Peyer's patch (tissue), 4 donors: ENCODE measurements around the gene HSD17B8. TPM values are rescaled to one million over a fixed set of nuclear protein-coding genes. Genes with fewer than 3 reads are reported as not detected.

Experiments
- DNase-seq, 3 donors: peaks; one replicate each; pipeline ENCODE4 v3.0.0-alpha.2; 2017 to 2019
- H3K27ac ChIP-seq, 4 donors: fragments of 200-600 bp; sonication (generic); one replicate each; pipeline ENCODE4 v1.5.1; 2016 to 2019
- H3K27me3 ChIP-seq, 2 donors: fragments of 200-600 bp; sonication (generic); one replicate each; pipeline ENCODE4 v1.5.1; 2019
- H3K36me3 ChIP-seq, 3 donors: fragments of 200-600 bp; sonication (generic); one replicate each; pipeline ENCODE4 v1.5.1; 2016 to 2019
- H3K4me1 ChIP-seq, 4 donors: fragments of 200-600 bp; sonication (generic); one replicate each; pipeline ENCODE4 v1.5.1; 2016 to 2019
- H3K4me3 ChIP-seq, 4 donors: fragments of 200-600 bp; sonication (generic); 1 replicate in 3 of 4; 2 replicates in 1 of 4; pipeline ENCODE4 v1.5.1; 2016 to 2019; ENCODE audit warnings: mild to moderate bottlenecking in 1 of 4
- H3K9me3 ChIP-seq, 4 donors: fragments of 200-600 bp; sonication (generic); one replicate each; pipeline ENCODE4 v1.5.1; 2016 to 2019; ENCODE audit warnings: mild to moderate bottlenecking in 1 of 4
- POLR2A ChIP-seq, 2 donors: fragments of 450-650 bp; IDR thresholded peaks; one replicate each; pipeline ENCODE4 v1.5.1; 2017; ENCODE audit warnings: antibody characterized with exemption in 2 of 2, mild to moderate bottlenecking in 2 of 2, moderate library complexity in 2 of 2
- total RNA-seq, 4 donors: library from RNA; depleted of rRNA; stranded (reverse); fragments of >200 nt; gene quantifications; one replicate each; pipeline ENCODE4 v1.1.0, GENCODE V29; 2016
- TF ChIP-seq, protein P1 (sequence below), 6 experiments: fragments of 450-650 bp in 4 of 6; fragments of 200-600 bp in 2 of 6; sonication (generic) in 1 of 6; IDR thresholded peaks; one replicate each; pipeline ENCODE4 v1.5.1; 2017 to 2019; ENCODE audit warnings: antibody characterized with exemption in 6 of 6, mild to moderate bottlenecking in 3 of 6, moderate library complexity in 1 of 6

HSD17B8 gene
- total RNA-seq, 4 donors from 2014 or later, result 26.4 to 58.0 (median 44.0) TPM

- TF ChIP-seq POLR2A (IDR thresholded peaks at IDR 0.05), result no peak
- TF ChIP-seq, protein P1, sequence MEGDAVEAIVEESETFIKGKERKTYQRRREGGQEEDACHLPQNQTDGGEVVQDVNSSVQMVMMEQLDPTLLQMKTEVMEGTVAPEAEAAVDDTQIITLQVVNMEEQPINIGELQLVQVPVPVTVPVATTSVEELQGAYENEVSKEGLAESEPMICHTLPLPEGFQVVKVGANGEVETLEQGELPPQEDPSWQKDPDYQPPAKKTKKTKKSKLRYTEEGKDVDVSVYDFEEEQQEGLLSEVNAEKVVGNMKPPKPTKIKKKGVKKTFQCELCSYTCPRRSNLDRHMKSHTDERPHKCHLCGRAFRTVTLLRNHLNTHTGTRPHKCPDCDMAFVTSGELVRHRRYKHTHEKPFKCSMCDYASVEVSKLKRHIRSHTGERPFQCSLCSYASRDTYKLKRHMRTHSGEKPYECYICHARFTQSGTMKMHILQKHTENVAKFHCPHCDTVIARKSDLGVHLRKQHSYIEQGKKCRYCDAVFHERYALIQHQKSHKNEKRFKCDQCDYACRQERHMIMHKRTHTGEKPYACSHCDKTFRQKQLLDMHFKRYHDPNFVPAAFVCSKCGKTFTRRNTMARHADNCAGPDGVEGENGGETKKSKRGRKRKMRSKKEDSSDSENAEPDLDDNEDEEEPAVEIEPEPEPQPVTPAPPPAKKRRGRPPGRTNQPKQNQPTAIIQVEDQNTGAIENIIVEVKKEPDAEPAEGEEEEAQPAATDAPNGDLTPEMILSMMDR (IDR thresholded peaks at IDR 0.05), result no peak
- peak overlapping the region in 3 of 4 donors; percentile 32 to 47 (median 41) for H3K4me3 ChIP-seq
- peak overlapping the region in 1 of 4 donors; percentile 5 for H3K27ac ChIP-seq
- no peaks in the 10 kb centered on the region for H3K9me3 ChIP-seq
- peak in 1 of 3 donors; percentile 49 for DNase-seq
- peaks cover 0 to 19% (median 0%) of the 10 kb centered on the region in 3 donors for H3K36me3 ChIP-seq
- peaks cover 0 to 21% (median 7%) of the 10 kb centered on the region in 4 donors for H3K4me1 ChIP-seq
- no peaks in the 10 kb centered on the region for H3K27me3 ChIP-seq
These were observed 8.9 kb downstream of the HSD17B8 start for GRCh38 chr6:33213166-33213988.

DNA sequence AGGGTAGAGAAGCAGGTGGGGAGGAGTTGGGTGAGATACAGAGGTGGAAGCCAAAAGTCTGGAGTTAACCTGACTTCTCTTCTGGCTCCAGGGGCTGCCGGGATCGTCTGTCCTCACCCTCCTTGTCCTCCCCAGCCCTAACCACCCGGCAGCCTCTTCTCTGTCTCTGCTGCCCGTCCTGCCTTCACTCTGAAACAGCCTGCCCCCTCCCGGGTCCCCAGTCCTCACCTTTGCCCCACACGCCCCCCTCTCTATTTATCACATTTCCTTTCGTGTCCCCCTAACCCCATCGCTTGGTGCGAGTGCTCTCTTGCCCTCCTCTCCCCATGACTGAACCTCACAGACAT lies 9.5 kb downstream of the HSD17B8 start:
- H3K9me3 ChIP-seq, result no peaks in the 10 kb centered on the region
- H3K4me3 ChIP-seq, result peak overlapping the region in 1 of 4 donors; percentile 41
- peaks cover 0 to 19% (median 7%) of the 10 kb centered on the region in 4 donors for H3K4me1 ChIP-seq
- H3K27ac ChIP-seq, result no peak overlapping the region
- DNase-seq, result no peak
- TF ChIP-seq, protein P1 (IDR thresholded peaks at IDR 0.05), result no peak
- TF ChIP-seq POLR2A (IDR thresholded peaks at IDR 0.05), result no peak
- peaks cover 0 to 19% (median 0%) of the 10 kb centered on the region in 3 donors for H3K36me3 ChIP-seq
- H3K27me3 ChIP-seq, result no peaks in the 10 kb centered on the region

GRCh38 chr6:33215271-33216116 lies 11.0 kb downstream of the HSD17B8 start:
- peaks cover 0 to 16% (median 7%) of the 10 kb centered on the region in 4 donors for H3K4me1 ChIP-seq
- peaks cover 0 to 11% (median 0%) of the 10 kb centered on the region in 3 donors for H3K36me3 ChIP-seq
- DNase-seq, result no peak
- H3K4me3 ChIP-seq, result no peak overlapping the region
- no peaks in the 10 kb centered on the region for H3K27me3 ChIP-seq
- no peaks in the 10 kb centered on the region for H3K9me3 ChIP-seq
- TF ChIP-seq POLR2A (IDR thresholded peaks at IDR 0.05), result no peak
- TF ChIP-seq, protein P1 (IDR thresholded peaks at IDR 0.05), result no peak
- no peak overlapping the region for H3K27ac ChIP-seq

DNA sequence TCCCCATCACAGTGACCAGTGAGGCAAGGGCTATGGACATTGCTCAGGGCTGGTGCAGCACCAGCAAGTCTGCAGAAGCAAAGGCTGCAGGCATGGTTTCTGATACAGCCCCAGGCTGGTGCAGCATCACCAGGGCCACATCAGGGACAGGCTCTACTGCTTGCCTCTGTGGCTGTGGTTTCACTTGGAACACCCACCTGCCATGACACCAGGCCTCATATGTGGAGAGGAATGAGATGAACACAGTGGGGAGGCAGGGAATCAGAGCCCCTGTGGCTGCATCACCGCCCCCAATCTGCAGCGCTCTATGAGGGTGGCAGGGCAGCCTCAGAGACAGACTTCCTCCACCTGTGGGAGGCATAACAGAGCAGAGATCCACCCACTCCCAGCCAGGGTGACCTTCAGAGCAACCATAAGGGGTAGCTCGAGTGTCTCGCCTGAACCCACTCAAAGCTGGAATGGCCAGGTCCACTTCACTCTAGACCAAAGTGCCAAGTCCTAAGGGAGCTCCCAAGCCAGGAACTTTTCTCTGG lies 11.7 kb downstream of the HSD17B8 start:
- Histone ChIP-seq H3K9me3 (no peaks in the 10 kb centered on the region), H3K27me3 (no peaks in the 10 kb centered on the region), H3K4me3 (no peak overlapping the region), H3K27ac (no peak overlapping the region), H3K36me3 (peaks cover 0 to 8% (median 0%) of the 10 kb centered on the region in 3 donors), H3K4me1 (peaks cover 0 to 16% (median 7%) of the 10 kb centered on the region in 4 donors)
- DNase-seq, result no peak
- TF ChIP-seq, protein P1 (IDR thresholded peaks at IDR 0.05), result no peak
- no peak for TF ChIP-seq POLR2A (IDR thresholded peaks at IDR 0.05)

- H3K4me3 ChIP-seq, result no peak overlapping the region
- no peaks in the 10 kb centered on the region for H3K9me3 ChIP-seq
- no peak for DNase-seq
- H3K36me3 ChIP-seq, result no peaks in the 10 kb centered on the region
- TF ChIP-seq POLR2A (IDR thresholded peaks at IDR 0.05), result no peak
- TF ChIP-seq, protein P1 (IDR thresholded peaks at IDR 0.05), result no peak
- H3K4me1 ChIP-seq, result peaks cover 0 to 16% (median 7%) of the 10 kb centered on the region in 4 donors
- no peak overlapping the region for H3K27ac ChIP-seq
- no peaks in the 10 kb centered on the region for H3K27me3 ChIP-seq
These were observed 12.8 kb downstream of the HSD17B8 start for GRCh38 chr6:33217246-33217645.
